Neutrophil (primary cell): Measurements from ENCODE around the gene MRPS34.

Source experiments
- H3K27ac ChIP-seq: fragments of 200-600 bp; sonication (generic); 2 replicates; pipeline ENCODE4 v1.5.1; 2016; ENCODE audit warnings: mild to moderate bottlenecking, moderate library complexity
- H3K27me3 ChIP-seq: fragments of 200-600 bp; sonication (generic); 2 replicates; pipeline ENCODE4 v1.6.0; 2016; ENCODE audit warnings: mild to moderate bottlenecking
- H3K36me3 ChIP-seq: fragments of 200-600 bp; sonication (generic); 2 replicates; pipeline ENCODE4 v1.5.1; 2017
- H3K4me1 ChIP-seq, 2 experiments: fragments of 200-600 bp in 1 of 2; sonication (generic) in 1 of 2; 1 replicate in 1 of 2; 2 replicates in 1 of 2; pipeline versions ENCODE4 v1.5.1 to v1.6.1; 2013 to 2016; ENCODE audit warnings: low read depth in 1 of 2, low read length in 1 of 2, mild to moderate bottlenecking in 1 of 2, moderate library complexity in 1 of 2; ENCODE audit not compliant: control insufficient read depth in 1 of 2, insufficient read depth in 1 of 2
- H3K4me3 ChIP-seq, 2 experiments: fragments of 200-600 bp in 1 of 2; sonication (generic) in 1 of 2; 1 replicate in 1 of 2; 2 replicates in 1 of 2; pipeline ENCODE4 v1.5.1; 2013 to 2016; ENCODE audit warnings: low read depth in 1 of 2, low read length in 1 of 2, mild to moderate bottlenecking in 1 of 2, moderate library complexity in 1 of 2
- H3K9me3 ChIP-seq: fragments of 200-600 bp; sonication (generic); 2 replicates; pipeline ENCODE4 v1.5.1; 2016
- CTCF ChIP-seq: fragments of 200-600 bp; sonication (generic); IDR thresholded peaks from 2 replicates; pipeline ENCODE4 v1.5.1; 2016; ENCODE audit warnings: antibody characterized with exemption

The MRPS34 gene

GRCh38 chr16:1792836-1793577 lies 20.1 kb upstream of the MRPS34 start:
- Histone ChIP-seq H3K36me3 (peaks cover 42% of the 10 kb centered on the region), H3K4me1 (no peaks in the 10 kb centered on the region), H3K27me3 (no peaks in the 10 kb centered on the region), H3K27ac (no peak overlapping the region), H3K4me3 (no peak overlapping the region), H3K9me3 (no peaks in the 10 kb centered on the region)
- no peak for TF ChIP-seq CTCF

- H3K9me3 ChIP-seq: no peaks in the 10 kb centered on the region
- H3K4me1 ChIP-seq: no peaks in the 10 kb centered on the region
- H3K36me3 ChIP-seq: peaks cover 50% of the 10 kb centered on the region
- no peak overlapping the region for H3K27ac ChIP-seq
- H3K4me3 ChIP-seq: no peak overlapping the region
- H3K27me3 ChIP-seq: no peaks in the 10 kb centered on the region
- no peak for TF ChIP-seq CTCF
Measured at GRCh38 chr16:1791943-1792812, 19.2 kb upstream of the MRPS34 start.

- no peak overlapping the region for H3K27ac ChIP-seq
Measured at GRCh38 chr16:1791256-1791942, 18.5 kb upstream of the MRPS34 start.

GRCh38 chr16:1790611-1791255 lies 17.8 kb upstream of the MRPS34 start:
- no peaks in the 10 kb centered on the region for H3K9me3 ChIP-seq
- no peak overlapping the region for H3K27ac ChIP-seq
- H3K36me3 ChIP-seq: peaks cover 58% of the 10 kb centered on the region
- no peak overlapping the region for H3K4me3 ChIP-seq
- TF ChIP-seq CTCF: no peak
- no peaks in the 10 kb centered on the region for H3K4me1 ChIP-seq
- no peaks in the 10 kb centered on the region for H3K27me3 ChIP-seq

More at GRCh38 chr16:1791256-1791942, 18.5 kb upstream of the MRPS34 start:
- TF ChIP-seq CTCF: no peak
- no peaks in the 10 kb centered on the region for H3K4me1 ChIP-seq
- peaks cover 58% of the 10 kb centered on the region for H3K36me3 ChIP-seq
- H3K9me3 ChIP-seq: no peaks in the 10 kb centered on the region
- no peaks in the 10 kb centered on the region for H3K27me3 ChIP-seq
- no peak overlapping the region for H3K4me3 ChIP-seq

- Histone ChIP-seq H3K27me3 (no peaks in the 10 kb centered on the region), H3K36me3 (peaks cover 58% of the 10 kb centered on the region), H3K9me3 (no peaks in the 10 kb centered on the region), H3K4me3 (no peak overlapping the region), H3K27ac (no peak overlapping the region), H3K4me1 (no peaks in the 10 kb centered on the region)
- no peak for TF ChIP-seq CTCF
Measured at GRCh38 chr16:1790261-1790610, 17.3 kb upstream of the MRPS34 start.
